ENCODE data around the gene SRA1. TPM values are rescaled to one million over a fixed set of nuclear protein-coding genes. Genes with fewer than 3 reads are reported as not detected.

SRA1 gene
- total RNA-seq, 1 experiment from 2014 or later, result 52.0 TPM

Small RNA genes lying within 50 kb of the gene (microRNA-seq; reads per million reads assigned to microRNA genes)
- gene MIR6831 (ENCODE audit: unreplicated experiment), result 0.95 reads per million

Other genes starting within 250 kb of the SRA1 start
- gene HBEGF, start 210.9 kb downstream of the SRA1 start, total RNA-seq (2021; ENCODE audit: unreplicated experiment), result 5.0 TPM
- gene SLC4A9, start 197.3 kb downstream of the SRA1 start, total RNA-seq (2021; ENCODE audit: unreplicated experiment), result not detected
- gene ANKHD1, start 155.6 kb downstream of the SRA1 start, total RNA-seq (2021; ENCODE audit: unreplicated experiment), result 140 TPM
- gene EIF4EBP3, start 9.8 kb downstream of the SRA1 start, total RNA-seq (2021; ENCODE audit: unreplicated experiment), result 8.6 TPM
- 28.6 TPM for gene APBB3, start 7.1 kb upstream of the SRA1 start, total RNA-seq (2021; ENCODE audit: unreplicated experiment)
- 96.7 TPM for gene SLC35A4, start 7.4 kb upstream of the SRA1 start, total RNA-seq (2021; ENCODE audit: unreplicated experiment)
- 2.5 TPM for gene CD14, start 75.7 kb upstream of the SRA1 start, total RNA-seq (2021; ENCODE audit: unreplicated experiment)
- gene TMCO6, start 82.0 kb upstream of the SRA1 start, total RNA-seq (2021; ENCODE audit: unreplicated experiment), result 18.9 TPM
- gene NDUFA2, start 90.2 kb upstream of the SRA1 start, total RNA-seq (2021; ENCODE audit: unreplicated experiment), result 81.7 TPM
- 98.2 TPM for gene IK, start 90.4 kb upstream of the SRA1 start, total RNA-seq (2021; ENCODE audit: unreplicated experiment)
- 49.2 TPM for gene WDR55, start 107.4 kb upstream of the SRA1 start, total RNA-seq (2021; ENCODE audit: unreplicated experiment)
- gene DND1, start 116.1 kb upstream of the SRA1 start, total RNA-seq (2021; ENCODE audit: unreplicated experiment), result 1.8 TPM
- 76.4 TPM for gene HARS1, start 133.9 kb upstream of the SRA1 start, total RNA-seq (2021; ENCODE audit: unreplicated experiment)
- gene HARS2, start 134.0 kb upstream of the SRA1 start, total RNA-seq (2021; ENCODE audit: unreplicated experiment), result 44.1 TPM
- gene ZMAT2, start 143.0 kb upstream of the SRA1 start, total RNA-seq (2021; ENCODE audit: unreplicated experiment), result 62.2 TPM
- gene PCDHA1, start 228.7 kb upstream of the SRA1 start, total RNA-seq (2021; ENCODE audit: unreplicated experiment), result not detected
- gene PCDHA2, start 237.4 kb upstream of the SRA1 start, total RNA-seq (2021; ENCODE audit: unreplicated experiment), result not detected
- not detected for gene PCDHA3, start 243.6 kb upstream of the SRA1 start, total RNA-seq (2021; ENCODE audit: unreplicated experiment)
- gene PCDHA4, start 249.6 kb upstream of the SRA1 start, total RNA-seq (2021; ENCODE audit: unreplicated experiment), result 3.1 TPM

Measured in Panc1 (cell line).